ENCODE measurements around the gene KRT31. TPM values are rescaled to one million over a fixed set of nuclear protein-coding genes. Genes with fewer than 3 reads are reported as not detected.

Gene KRT31
- total RNA-seq (2014; rRNA removed; shearing (Covaris generic); ENCODE audit: low replicate concordance) = not detected in 2 replicates

DNA sequence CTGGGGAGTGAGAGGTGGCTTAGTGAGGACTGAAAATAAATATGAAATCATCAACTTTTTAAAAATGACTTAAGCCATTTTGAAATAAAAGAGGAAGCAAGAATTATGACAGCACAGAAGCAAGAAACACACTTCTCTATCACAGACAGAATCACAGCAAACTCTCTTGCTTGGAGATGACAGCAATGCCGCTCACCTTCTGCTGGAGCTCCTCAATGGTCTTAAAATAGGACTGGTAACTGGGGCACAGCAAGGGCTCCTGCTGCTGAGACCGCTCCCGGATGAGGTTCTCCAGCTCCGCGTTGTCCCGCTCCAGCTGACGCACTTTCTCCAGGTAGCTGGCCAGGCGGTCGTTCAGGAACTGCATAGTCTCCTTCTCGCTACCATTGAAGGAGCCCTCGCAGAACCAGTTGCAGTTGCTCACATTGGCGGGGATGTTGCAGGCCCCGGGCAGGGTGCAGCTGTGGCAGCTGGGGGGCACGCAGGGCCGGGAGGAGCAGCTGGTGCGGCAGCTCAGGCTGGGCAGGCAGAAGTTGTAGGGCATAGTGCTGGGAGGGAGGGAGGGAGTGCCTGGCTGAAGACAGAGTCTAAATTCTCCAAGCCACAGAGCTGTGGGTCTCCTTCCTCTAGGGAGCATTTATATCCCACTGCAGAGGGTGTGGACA is at the start of gene KRT31:
KRT31 (minus strand) TSS at position 613 of the 665 bp plus-strand sequence; CDS start at position 544, 69 bp downstream.
- Histone ChIP-seq H3K9ac (ENCODE audit: low read length) (no peak within 1 kb of the TSS), H3K4me3 (ENCODE audit: low read length) (no peak within 1 kb of the TSS), H3K27me3 (ENCODE audit: low read length) (no peaks in the 10 kb centered on the region), H3K4me1 (ENCODE audit: low read length) (no peaks in the 10 kb centered on the region), H3K27ac (ENCODE audit: low read length) (no peak within 1 kb of the TSS), H3K9me2 (replicated peaks; ENCODE audit: insufficient read depth, low read length) (no peaks in the 10 kb centered on the region), H4K20me1 (ENCODE audit: insufficient read depth, low read depth, low read length) (no peaks in the 10 kb centered on the region), H3K4me2 (ENCODE audit: low read depth, low read length, poor library complexity, severe bottlenecking) (no peak within 1 kb of the TSS), H3K36me3 (ENCODE audit: insufficient read depth, low read length) (no peaks in the 10 kb centered on the region), H2AFZ (ENCODE audit: low read length) (no peak within 1 kb of the TSS), H3K9me3 (ENCODE audit: low read length) (no peaks in the 10 kb centered on the region), H3K79me2 (ENCODE audit: low read length) (no peaks in the 10 kb centered on the region)
- no peak for DNase-seq

DNA sequence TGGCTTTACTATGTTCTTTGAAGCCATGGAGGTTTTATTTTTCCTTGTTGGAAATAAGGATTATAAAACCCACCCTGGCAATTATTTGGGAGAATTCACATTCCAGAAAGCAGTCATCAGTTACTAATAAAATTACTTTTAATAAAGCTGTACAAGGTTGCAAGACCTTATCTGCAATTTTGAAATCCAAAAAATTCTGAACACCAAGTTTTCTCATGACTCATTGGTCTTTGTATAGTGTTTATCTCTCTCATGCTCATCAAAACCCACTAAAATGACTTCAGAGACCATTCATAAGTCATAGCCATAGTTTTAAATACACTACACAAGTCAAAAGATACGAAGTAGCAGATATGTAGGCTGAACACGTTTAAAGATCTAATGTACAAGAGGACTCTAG is 49.4 kb upstream of the KRT31 start:
- Histone ChIP-seq H3K4me1 (ENCODE audit: low read length) (no peaks in the 10 kb centered on the region), H3K79me2 (ENCODE audit: low read length) (no peaks in the 10 kb centered on the region), H2AFZ (ENCODE audit: low read length) (no peak overlapping the region), H3K4me2 (ENCODE audit: low read depth, low read length, poor library complexity, severe bottlenecking) (no peak overlapping the region), H3K36me3 (ENCODE audit: insufficient read depth, low read length) (no peaks in the 10 kb centered on the region), H3K9ac (ENCODE audit: low read length) (no peak overlapping the region), H3K9me3 (ENCODE audit: low read length) (no peaks in the 10 kb centered on the region), H3K9me2 (replicated peaks; ENCODE audit: insufficient read depth, low read length) (no peaks in the 10 kb centered on the region), H4K20me1 (ENCODE audit: insufficient read depth, low read depth, low read length) (no peaks in the 10 kb centered on the region), H3K27me3 (ENCODE audit: low read length) (no peaks in the 10 kb centered on the region), H3K27ac (ENCODE audit: low read length) (no peak overlapping the region), H3K4me3 (ENCODE audit: low read length) (no peak overlapping the region)
- DNase-seq = no peak

DNA sequence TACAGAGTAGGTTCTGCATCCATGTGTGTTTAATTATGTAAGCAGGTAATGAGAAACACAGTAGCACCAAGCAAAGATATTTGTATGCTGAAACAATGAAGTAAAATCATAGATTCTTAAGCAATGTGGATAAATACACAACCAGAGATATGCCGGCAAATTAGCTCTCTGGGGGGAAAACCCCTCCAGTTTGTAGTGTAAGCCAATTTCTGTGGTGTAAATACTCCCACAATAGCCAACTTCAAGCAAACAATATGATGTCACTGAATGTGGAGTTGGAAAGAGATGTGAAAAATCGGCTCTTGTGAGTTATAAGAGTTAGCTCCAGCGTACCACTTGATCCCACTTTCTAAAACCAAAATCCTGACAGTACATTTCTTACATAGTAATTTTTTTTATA is 47.2 kb upstream of the KRT31 start:
- H3K4me1 ChIP-seq (ENCODE audit: low read length) = no peaks in the 10 kb centered on the region
- H4K20me1 ChIP-seq (ENCODE audit: insufficient read depth, low read depth, low read length) = no peaks in the 10 kb centered on the region
- no peaks in the 10 kb centered on the region for H3K9me2 ChIP-seq (replicated peaks; ENCODE audit: insufficient read depth, low read length)
- H3K4me2 ChIP-seq (ENCODE audit: low read depth, low read length, poor library complexity, severe bottlenecking) = no peak overlapping the region
- no peak for DNase-seq
- no peak overlapping the region for H3K9ac ChIP-seq (ENCODE audit: low read length)
- H2AFZ ChIP-seq (ENCODE audit: low read length) = no peak overlapping the region
- no peaks in the 10 kb centered on the region for H3K9me3 ChIP-seq (ENCODE audit: low read length)
- no peaks in the 10 kb centered on the region for H3K36me3 ChIP-seq (ENCODE audit: insufficient read depth, low read length)
- H3K27me3 ChIP-seq (ENCODE audit: low read length) = no peaks in the 10 kb centered on the region
- no peak overlapping the region for H3K27ac ChIP-seq (ENCODE audit: low read length)
- H3K4me3 ChIP-seq (ENCODE audit: low read length) = no peak overlapping the region
- no peaks in the 10 kb centered on the region for H3K79me2 ChIP-seq (ENCODE audit: low read length)

DNA sequence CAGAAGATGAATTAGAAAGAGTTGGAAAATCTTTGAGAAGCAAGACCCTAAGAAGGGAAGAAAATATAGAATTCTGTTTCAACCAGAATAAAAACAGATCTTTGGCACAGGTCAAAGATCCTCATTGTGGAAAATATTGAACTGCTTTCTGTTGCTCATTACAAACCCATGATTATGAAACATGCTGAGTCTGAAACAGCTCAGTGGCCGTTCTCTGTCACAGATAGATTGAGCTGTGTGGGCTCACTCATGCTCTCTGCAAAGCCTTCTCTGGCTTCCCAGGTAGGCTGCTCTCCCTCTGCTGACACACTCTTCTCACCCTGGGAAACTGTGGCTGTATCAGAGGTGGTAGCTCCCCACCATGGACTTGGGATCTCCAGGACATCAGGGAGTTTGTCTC is 46.8 kb upstream of the KRT31 start:
- no peak overlapping the region for H3K4me3 ChIP-seq (ENCODE audit: low read length)
- H3K9me2 ChIP-seq (replicated peaks; ENCODE audit: insufficient read depth, low read length) = no peaks in the 10 kb centered on the region
- no peak for DNase-seq
- no peaks in the 10 kb centered on the region for H3K79me2 ChIP-seq (ENCODE audit: low read length)
- H3K27me3 ChIP-seq (ENCODE audit: low read length) = no peaks in the 10 kb centered on the region
- H3K27ac ChIP-seq (ENCODE audit: low read length) = no peak overlapping the region
- H3K4me2 ChIP-seq (ENCODE audit: low read depth, low read length, poor library complexity, severe bottlenecking) = no peak overlapping the region
- no peaks in the 10 kb centered on the region for H3K4me1 ChIP-seq (ENCODE audit: low read length)
- H3K9ac ChIP-seq (ENCODE audit: low read length) = no peak overlapping the region
- no peak overlapping the region for H2AFZ ChIP-seq (ENCODE audit: low read length)
- no peaks in the 10 kb centered on the region for H3K36me3 ChIP-seq (ENCODE audit: insufficient read depth, low read length)
- no peaks in the 10 kb centered on the region for H4K20me1 ChIP-seq (ENCODE audit: insufficient read depth, low read depth, low read length)
- H3K9me3 ChIP-seq (ENCODE audit: low read length) = no peaks in the 10 kb centered on the region

DNA sequence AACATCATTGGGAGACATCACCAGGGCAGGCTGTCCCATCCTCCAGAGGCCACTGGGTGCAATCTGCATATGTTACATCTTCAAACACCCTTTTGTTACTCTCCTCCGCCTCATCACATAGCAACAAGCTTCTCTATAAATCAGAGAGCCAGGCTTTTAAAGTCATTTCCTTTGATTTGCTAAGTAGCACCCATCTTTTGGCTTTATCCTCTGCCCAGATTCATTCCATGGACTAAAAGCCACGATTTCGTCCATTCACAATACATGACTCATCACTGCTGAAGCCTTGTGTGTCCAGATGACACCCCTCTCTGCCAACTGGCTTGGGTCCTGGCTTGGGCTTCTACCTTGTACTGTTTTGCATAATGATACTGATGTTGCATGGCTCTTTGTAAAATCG is 45.3 kb upstream of the KRT31 start:
- Histone ChIP-seq H3K36me3 (ENCODE audit: insufficient read depth, low read length) (no peaks in the 10 kb centered on the region), H3K27ac (ENCODE audit: low read length) (no peak overlapping the region), H4K20me1 (ENCODE audit: insufficient read depth, low read depth, low read length) (no peaks in the 10 kb centered on the region), H3K4me1 (ENCODE audit: low read length) (no peaks in the 10 kb centered on the region), H3K9me2 (replicated peaks; ENCODE audit: insufficient read depth, low read length) (no peaks in the 10 kb centered on the region), H3K9me3 (ENCODE audit: low read length) (no peaks in the 10 kb centered on the region), H2AFZ (ENCODE audit: low read length) (no peak overlapping the region), H3K9ac (ENCODE audit: low read length) (no peak overlapping the region), H3K27me3 (ENCODE audit: low read length) (no peaks in the 10 kb centered on the region), H3K79me2 (ENCODE audit: low read length) (no peaks in the 10 kb centered on the region), H3K4me3 (ENCODE audit: low read length) (no peak overlapping the region), H3K4me2 (ENCODE audit: low read depth, low read length, poor library complexity, severe bottlenecking) (no peak overlapping the region)
- DNase-seq = no peak

DNA sequence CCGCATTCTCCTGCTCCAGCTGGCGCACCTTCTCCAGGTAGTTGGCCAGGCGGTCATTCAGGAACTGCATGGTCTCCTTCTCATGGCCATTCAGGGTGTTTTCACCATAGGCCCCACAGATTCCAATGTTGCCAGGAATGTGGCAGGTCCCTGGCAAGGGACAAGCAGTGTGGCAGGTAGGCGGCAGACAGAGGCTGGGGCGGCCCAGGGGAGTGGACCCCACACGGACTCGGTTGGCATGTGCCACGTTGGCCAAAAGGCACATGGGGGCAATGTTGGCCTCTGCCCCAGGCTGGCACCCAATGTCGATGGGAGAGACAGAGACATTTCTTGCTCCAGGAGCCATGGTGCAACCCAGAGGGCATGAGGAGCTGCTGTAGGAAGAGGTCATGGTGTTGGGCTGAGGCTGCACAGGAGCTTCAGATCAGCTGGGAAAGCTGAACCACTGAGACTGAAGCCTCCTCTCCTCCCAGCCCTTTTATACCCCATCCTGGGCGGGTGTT is 43.2 kb upstream of the KRT31 start, which contains the start of gene KRT38:
KRT38 (minus strand) TSS at position 453 of the 503 bp plus-strand sequence; CDS start at position 391, 62 bp downstream.
- Histone ChIP-seq H3K79me2 (ENCODE audit: low read length) (no peaks in the 10 kb centered on the region), H3K27me3 (ENCODE audit: low read length) (no peaks in the 10 kb centered on the region), H3K9me2 (replicated peaks; ENCODE audit: insufficient read depth, low read length) (no peaks in the 10 kb centered on the region), H3K9me3 (ENCODE audit: low read length) (no peaks in the 10 kb centered on the region), H3K4me2 (ENCODE audit: low read depth, low read length, poor library complexity, severe bottlenecking) (no peak within 1 kb of the TSS), H3K4me3 (ENCODE audit: low read length) (no peak within 1 kb of the TSS), H2AFZ (ENCODE audit: low read length) (no peak within 1 kb of the TSS), H3K27ac (ENCODE audit: low read length) (no peak within 1 kb of the TSS), H3K9ac (ENCODE audit: low read length) (no peak within 1 kb of the TSS), H4K20me1 (ENCODE audit: insufficient read depth, low read depth, low read length) (no peaks in the 10 kb centered on the region), H3K4me1 (ENCODE audit: low read length) (no peaks in the 10 kb centered on the region), H3K36me3 (ENCODE audit: insufficient read depth, low read length) (no peaks in the 10 kb centered on the region)
- no peak for DNase-seq

DNA sequence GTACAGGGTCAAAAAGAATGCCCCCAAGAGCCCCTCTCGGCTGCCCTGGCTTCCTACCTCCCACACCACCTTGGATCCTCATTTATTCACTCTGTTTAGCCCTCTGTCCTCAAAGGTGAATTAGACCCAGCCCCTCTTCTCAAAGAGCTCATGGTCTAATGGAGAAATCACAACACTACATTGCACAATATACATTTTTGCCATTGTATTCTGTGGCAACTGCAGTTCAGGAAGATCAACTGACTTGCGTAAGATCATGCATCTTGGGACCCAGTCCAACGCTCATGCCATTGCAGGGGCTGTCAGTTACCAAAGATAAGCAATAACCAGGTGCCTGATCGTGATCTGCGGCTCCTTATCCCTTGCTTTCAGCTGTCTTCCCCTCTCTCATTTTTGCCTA is 42.0 kb upstream of the KRT31 start:
- Histone ChIP-seq H3K9ac (ENCODE audit: low read length) (no peak overlapping the region), H3K27me3 (ENCODE audit: low read length) (no peaks in the 10 kb centered on the region), H3K79me2 (ENCODE audit: low read length) (no peaks in the 10 kb centered on the region), H3K4me3 (ENCODE audit: low read length) (no peak overlapping the region), H3K9me2 (replicated peaks; ENCODE audit: insufficient read depth, low read length) (no peaks in the 10 kb centered on the region), H2AFZ (ENCODE audit: low read length) (no peak overlapping the region), H3K27ac (ENCODE audit: low read length) (no peak overlapping the region), H3K4me1 (ENCODE audit: low read length) (no peaks in the 10 kb centered on the region), H3K4me2 (ENCODE audit: low read depth, low read length, poor library complexity, severe bottlenecking) (no peak overlapping the region), H3K36me3 (ENCODE audit: insufficient read depth, low read length) (no peaks in the 10 kb centered on the region), H4K20me1 (ENCODE audit: insufficient read depth, low read depth, low read length) (no peaks in the 10 kb centered on the region), H3K9me3 (ENCODE audit: low read length) (no peaks in the 10 kb centered on the region)
- no peak for DNase-seq

DNA sequence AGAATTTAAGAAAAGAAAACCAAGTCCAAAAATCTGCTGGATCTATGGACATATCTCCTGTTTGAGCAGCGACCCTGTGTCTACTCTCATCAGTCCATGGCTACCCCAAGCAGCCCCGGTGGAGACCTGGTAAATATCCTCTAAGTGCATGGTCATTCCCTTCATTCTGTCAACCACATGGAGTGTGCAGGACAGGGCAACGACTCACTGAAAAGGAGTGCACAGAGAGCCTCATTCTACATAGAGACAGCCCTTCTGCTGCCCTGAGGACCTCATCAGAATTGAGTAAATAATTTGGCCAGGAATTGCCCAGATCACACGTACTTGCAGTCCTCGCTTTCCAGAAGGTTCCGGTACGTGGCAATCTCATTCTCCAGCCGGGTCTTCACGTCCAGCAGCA is 40.4 kb upstream of the KRT31 start:
- Histone ChIP-seq H3K4me1 (ENCODE audit: low read length) (no peaks in the 10 kb centered on the region), H3K9ac (ENCODE audit: low read length) (no peak overlapping the region), H3K36me3 (ENCODE audit: insufficient read depth, low read length) (no peaks in the 10 kb centered on the region), H3K27ac (ENCODE audit: low read length) (no peak overlapping the region), H3K4me3 (ENCODE audit: low read length) (no peak overlapping the region), H3K4me2 (ENCODE audit: low read depth, low read length, poor library complexity, severe bottlenecking) (no peak overlapping the region), H4K20me1 (ENCODE audit: insufficient read depth, low read depth, low read length) (no peaks in the 10 kb centered on the region), H2AFZ (ENCODE audit: low read length) (no peak overlapping the region), H3K27me3 (ENCODE audit: low read length) (no peaks in the 10 kb centered on the region), H3K9me3 (ENCODE audit: low read length) (no peaks in the 10 kb centered on the region), H3K79me2 (ENCODE audit: low read length) (no peaks in the 10 kb centered on the region), H3K9me2 (replicated peaks; ENCODE audit: insufficient read depth, low read length) (no peaks in the 10 kb centered on the region)
- DNase-seq = no peak
